Peyer's patch (tissue), 4 donors: Measurements from ENCODE around the gene ACSL5. TPM values are rescaled to one million over a fixed set of nuclear protein-coding genes. Genes with fewer than 3 reads are reported as not detected.

ENCODE experiments used
- DNase-seq, 3 donors: peaks; one replicate each; pipeline ENCODE4 v3.0.0-alpha.2; 2017 to 2019
- H3K27ac ChIP-seq, 4 donors: fragments of 200-600 bp; sonication (generic); one replicate each; pipeline ENCODE4 v1.5.1; 2016 to 2019
- H3K27me3 ChIP-seq, 2 donors: fragments of 200-600 bp; sonication (generic); one replicate each; pipeline ENCODE4 v1.5.1; 2019
- H3K36me3 ChIP-seq, 3 donors: fragments of 200-600 bp; sonication (generic); one replicate each; pipeline ENCODE4 v1.5.1; 2016 to 2019
- H3K4me1 ChIP-seq, 4 donors: fragments of 200-600 bp; sonication (generic); one replicate each; pipeline ENCODE4 v1.5.1; 2016 to 2019
- H3K4me3 ChIP-seq, 4 donors: fragments of 200-600 bp; sonication (generic); 1 replicate in 3 of 4; 2 replicates in 1 of 4; pipeline ENCODE4 v1.5.1; 2016 to 2019; ENCODE audit warnings: mild to moderate bottlenecking in 1 of 4
- H3K9me3 ChIP-seq, 4 donors: fragments of 200-600 bp; sonication (generic); one replicate each; pipeline ENCODE4 v1.5.1; 2016 to 2019; ENCODE audit warnings: mild to moderate bottlenecking in 1 of 4
- POLR2A ChIP-seq, 2 donors: fragments of 450-650 bp; IDR thresholded peaks; one replicate each; pipeline ENCODE4 v1.5.1; 2017; ENCODE audit warnings: antibody characterized with exemption in 2 of 2, mild to moderate bottlenecking in 2 of 2, moderate library complexity in 2 of 2
- total RNA-seq, 4 donors: library from RNA; depleted of rRNA; stranded (reverse); fragments of >200 nt; gene quantifications; one replicate each; pipeline ENCODE4 v1.1.0, GENCODE V29; 2016
- TF ChIP-seq, protein P1 (sequence below), 6 experiments: fragments of 450-650 bp in 4 of 6; fragments of 200-600 bp in 2 of 6; sonication (generic) in 1 of 6; IDR thresholded peaks; one replicate each; pipeline ENCODE4 v1.5.1; 2017 to 2019; ENCODE audit warnings: antibody characterized with exemption in 6 of 6, mild to moderate bottlenecking in 3 of 6, moderate library complexity in 1 of 6

The ACSL5 gene
- total RNA-seq, 4 donors from 2014 or later: 133 to 1,137 (median 595) TPM

DNA sequence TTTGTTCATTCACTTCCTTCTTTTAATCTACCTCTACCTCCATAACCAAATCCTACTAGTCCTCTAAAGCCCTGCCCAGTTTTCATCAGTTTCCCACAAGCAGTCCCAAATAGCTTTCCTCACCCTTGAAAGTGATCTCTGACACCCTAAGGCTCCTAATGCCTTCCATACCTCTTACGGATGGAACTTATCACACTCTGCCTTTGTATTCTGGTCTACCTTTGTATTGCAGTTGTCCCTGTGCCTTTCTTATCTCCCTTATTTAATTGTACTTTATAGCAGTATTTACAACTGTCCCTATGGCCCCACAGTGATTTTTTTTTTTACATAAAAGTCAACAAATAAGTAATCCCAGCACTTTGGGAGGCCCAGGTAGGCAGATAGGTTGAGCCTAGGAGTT, 33.8 kb downstream of the ACSL5 start:
- Histone ChIP-seq H3K9me3 (no peaks in the 10 kb centered on the region), H3K27me3 (no peaks in the 10 kb centered on the region), H3K4me1 (peaks cover 0 to 1% (median 0%) of the 10 kb centered on the region in 4 donors), H3K36me3 (peaks cover 0 to 66% (median 2%) of the 10 kb centered on the region in 3 donors), H3K4me3 (no peak overlapping the region), H3K27ac (peak overlapping the region in 2 of 4 donors; percentile 17 to 31)
- DNase-seq: no peak
- TF ChIP-seq, protein P1, sequence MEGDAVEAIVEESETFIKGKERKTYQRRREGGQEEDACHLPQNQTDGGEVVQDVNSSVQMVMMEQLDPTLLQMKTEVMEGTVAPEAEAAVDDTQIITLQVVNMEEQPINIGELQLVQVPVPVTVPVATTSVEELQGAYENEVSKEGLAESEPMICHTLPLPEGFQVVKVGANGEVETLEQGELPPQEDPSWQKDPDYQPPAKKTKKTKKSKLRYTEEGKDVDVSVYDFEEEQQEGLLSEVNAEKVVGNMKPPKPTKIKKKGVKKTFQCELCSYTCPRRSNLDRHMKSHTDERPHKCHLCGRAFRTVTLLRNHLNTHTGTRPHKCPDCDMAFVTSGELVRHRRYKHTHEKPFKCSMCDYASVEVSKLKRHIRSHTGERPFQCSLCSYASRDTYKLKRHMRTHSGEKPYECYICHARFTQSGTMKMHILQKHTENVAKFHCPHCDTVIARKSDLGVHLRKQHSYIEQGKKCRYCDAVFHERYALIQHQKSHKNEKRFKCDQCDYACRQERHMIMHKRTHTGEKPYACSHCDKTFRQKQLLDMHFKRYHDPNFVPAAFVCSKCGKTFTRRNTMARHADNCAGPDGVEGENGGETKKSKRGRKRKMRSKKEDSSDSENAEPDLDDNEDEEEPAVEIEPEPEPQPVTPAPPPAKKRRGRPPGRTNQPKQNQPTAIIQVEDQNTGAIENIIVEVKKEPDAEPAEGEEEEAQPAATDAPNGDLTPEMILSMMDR (IDR thresholded peaks at IDR 0.05): peak in 1 of 6 experiments; percentile 26
- no peak for TF ChIP-seq POLR2A (IDR thresholded peaks at IDR 0.05)

DNA sequence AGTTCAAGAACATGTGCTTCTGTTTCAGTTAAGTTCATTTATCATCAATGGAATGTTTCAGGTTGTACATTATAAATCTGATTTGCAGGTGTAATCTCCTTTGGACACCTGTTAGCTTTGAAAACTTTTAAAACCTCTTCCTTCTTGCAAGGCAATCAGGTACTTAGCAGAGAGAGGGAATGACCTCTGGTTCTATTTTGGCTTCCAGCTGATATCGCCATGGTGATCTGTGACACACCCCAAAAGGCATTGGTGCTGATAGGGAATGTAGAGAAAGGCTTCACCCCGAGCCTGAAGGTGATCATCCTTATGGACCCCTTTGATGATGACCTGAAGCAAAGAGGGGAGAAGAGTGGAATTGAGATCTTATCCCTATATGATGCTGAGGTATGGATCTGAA, 35.4 kb downstream of the ACSL5 start:
- TF ChIP-seq, protein P1 (IDR thresholded peaks at IDR 0.05): no peak
- no peak for TF ChIP-seq POLR2A (IDR thresholded peaks at IDR 0.05)
- H3K27ac ChIP-seq: peak overlapping the region in 1 of 4 donors; percentile 17
- no peaks in the 10 kb centered on the region for H3K4me1 ChIP-seq
- no peaks in the 10 kb centered on the region for H3K9me3 ChIP-seq
- H3K27me3 ChIP-seq: no peaks in the 10 kb centered on the region
- DNase-seq: no peak
- no peak overlapping the region for H3K4me3 ChIP-seq
- H3K36me3 ChIP-seq: peaks cover 0 to 74% (median 2%) of the 10 kb centered on the region in 3 donors

DNA sequence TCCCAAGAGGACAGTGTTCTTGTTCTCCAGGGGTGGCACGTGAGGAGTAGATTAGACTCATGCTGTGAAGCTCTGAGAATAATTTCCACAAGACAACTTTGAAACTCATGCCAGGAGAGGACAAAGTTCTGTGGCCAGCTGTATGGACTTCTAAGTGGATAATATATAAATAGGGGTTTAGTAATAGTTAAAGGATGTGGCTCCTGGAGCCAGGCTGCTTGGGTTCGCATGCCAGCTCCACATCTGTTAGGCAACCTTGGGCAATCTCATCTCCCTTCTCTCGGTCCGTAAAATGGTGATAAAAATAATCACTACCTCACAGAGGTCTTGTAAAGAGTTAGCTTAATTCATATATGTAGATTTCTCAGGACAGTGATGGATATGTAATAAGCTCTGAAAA, 35.8 kb downstream of the ACSL5 start:
- no peak overlapping the region for H3K4me3 ChIP-seq
- H3K27ac ChIP-seq: peak overlapping the region in 1 of 4 donors; percentile 17
- no peaks in the 10 kb centered on the region for H3K27me3 ChIP-seq
- H3K9me3 ChIP-seq: no peaks in the 10 kb centered on the region
- no peak for TF ChIP-seq POLR2A (IDR thresholded peaks at IDR 0.05)
- TF ChIP-seq, protein P1 (IDR thresholded peaks at IDR 0.05): no peak
- H3K4me1 ChIP-seq: no peaks in the 10 kb centered on the region
- H3K36me3 ChIP-seq: peaks cover 0 to 74% (median 2%) of the 10 kb centered on the region in 3 donors
- no peak for DNase-seq

DNA sequence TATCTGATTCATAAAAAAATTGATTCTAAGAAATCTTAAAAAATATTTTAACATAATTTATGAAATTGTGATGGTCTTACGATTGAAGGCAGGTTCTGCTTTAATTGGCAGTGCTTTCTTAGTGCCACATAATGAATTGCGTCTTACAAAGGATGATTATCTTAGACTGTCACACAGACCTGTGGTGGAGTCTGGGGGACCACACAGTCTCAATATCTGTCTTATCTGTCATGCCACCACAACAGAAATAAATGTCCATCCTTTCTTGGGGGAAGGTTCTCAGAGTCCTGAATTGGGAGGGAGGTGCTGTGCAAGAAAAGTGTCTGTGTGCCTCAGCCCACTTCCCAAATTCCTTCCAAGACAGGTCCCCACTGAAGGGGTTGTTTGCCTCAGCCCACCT, 38.8 kb downstream of the ACSL5 start:
- Histone ChIP-seq H3K9me3 (no peaks in the 10 kb centered on the region), H3K4me3 (no peak overlapping the region), H3K27me3 (no peaks in the 10 kb centered on the region), H3K4me1 (no peaks in the 10 kb centered on the region), H3K36me3 (peaks cover 0 to 77% (median 2%) of the 10 kb centered on the region in 3 donors), H3K27ac (no peak overlapping the region)
- no peak for DNase-seq
- no peak for TF ChIP-seq POLR2A (IDR thresholded peaks at IDR 0.05)
- TF ChIP-seq, protein P1 (IDR thresholded peaks at IDR 0.05): no peak

DNA sequence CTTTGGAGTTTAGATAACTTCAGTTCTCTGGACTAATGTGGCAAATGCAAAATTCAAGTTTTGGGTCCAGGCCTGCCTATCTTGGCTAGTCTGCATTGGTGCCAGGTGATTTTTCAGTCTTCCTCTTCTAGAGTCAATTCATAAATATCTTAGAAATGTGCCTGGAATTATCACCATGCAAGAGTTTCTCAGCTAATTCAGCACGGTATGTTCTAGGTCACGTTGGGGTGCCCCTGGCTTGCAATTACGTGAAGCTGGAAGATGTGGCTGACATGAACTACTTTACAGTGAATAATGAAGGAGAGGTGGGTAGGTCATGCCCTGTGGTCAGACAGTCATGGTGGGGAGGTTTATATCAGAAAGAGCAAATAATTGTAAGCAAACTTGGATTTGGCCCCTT, 47.8 kb downstream of the ACSL5 start:
- peaks cover 0 to 87% (median 0%) of the 10 kb centered on the region in 3 donors for H3K36me3 ChIP-seq
- no peak overlapping the region for H3K4me3 ChIP-seq
- DNase-seq: no peak
- H3K4me1 ChIP-seq: no peaks in the 10 kb centered on the region
- no peak overlapping the region for H3K27ac ChIP-seq
- H3K27me3 ChIP-seq: no peaks in the 10 kb centered on the region
- no peak for TF ChIP-seq POLR2A (IDR thresholded peaks at IDR 0.05)
- TF ChIP-seq, protein P1 (IDR thresholded peaks at IDR 0.05): no peak
- H3K9me3 ChIP-seq: no peaks in the 10 kb centered on the region

DNA sequence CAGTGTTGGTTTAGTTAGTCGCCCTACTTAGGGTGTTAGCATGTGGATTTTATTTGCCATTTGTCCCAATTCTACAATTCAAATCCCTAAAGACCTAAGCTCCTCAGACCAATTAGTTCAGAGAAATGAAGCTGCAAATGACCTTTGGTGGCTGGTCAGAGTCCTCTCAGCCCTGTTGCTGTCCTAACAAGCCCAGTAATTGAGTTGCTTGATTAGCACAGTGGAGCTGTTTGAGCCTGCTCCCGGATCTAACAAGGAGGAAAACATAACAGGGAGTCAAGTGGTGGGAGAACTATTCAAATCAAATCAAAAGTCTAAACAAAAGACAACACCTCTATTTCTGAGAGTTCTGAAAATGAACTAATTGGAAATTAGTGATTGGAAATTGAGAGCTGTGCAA, 50.7 kb downstream of the ACSL5 start:
- TF ChIP-seq, protein P1 (IDR thresholded peaks at IDR 0.05): no peak
- TF ChIP-seq POLR2A (IDR thresholded peaks at IDR 0.05): no peak
- no peak overlapping the region for H3K4me3 ChIP-seq
- peak in 2 of 3 donors; percentile 54 to 76 for DNase-seq
- H3K27ac ChIP-seq: peak overlapping the region in 2 of 4 donors; percentile 25 to 51
- no peaks in the 10 kb centered on the region for H3K4me1 ChIP-seq
- no peaks in the 10 kb centered on the region for H3K9me3 ChIP-seq
- peaks cover 0 to 91% (median 0%) of the 10 kb centered on the region in 3 donors for H3K36me3 ChIP-seq
- H3K27me3 ChIP-seq: no peaks in the 10 kb centered on the region
